ENCODE data around the gene DTYMK.

Gene DTYMK

GRCh38 chr2:241654551-241654950, 32.1 kb downstream of the DTYMK start:
- no peak overlapping the region for H3K4me3 ChIP-seq (ENCODE audit: low read depth, low read length)
- DNase-seq (ENCODE audit: low read depth, low spot score), result no peak
- TF ChIP-seq, protein P1, sequence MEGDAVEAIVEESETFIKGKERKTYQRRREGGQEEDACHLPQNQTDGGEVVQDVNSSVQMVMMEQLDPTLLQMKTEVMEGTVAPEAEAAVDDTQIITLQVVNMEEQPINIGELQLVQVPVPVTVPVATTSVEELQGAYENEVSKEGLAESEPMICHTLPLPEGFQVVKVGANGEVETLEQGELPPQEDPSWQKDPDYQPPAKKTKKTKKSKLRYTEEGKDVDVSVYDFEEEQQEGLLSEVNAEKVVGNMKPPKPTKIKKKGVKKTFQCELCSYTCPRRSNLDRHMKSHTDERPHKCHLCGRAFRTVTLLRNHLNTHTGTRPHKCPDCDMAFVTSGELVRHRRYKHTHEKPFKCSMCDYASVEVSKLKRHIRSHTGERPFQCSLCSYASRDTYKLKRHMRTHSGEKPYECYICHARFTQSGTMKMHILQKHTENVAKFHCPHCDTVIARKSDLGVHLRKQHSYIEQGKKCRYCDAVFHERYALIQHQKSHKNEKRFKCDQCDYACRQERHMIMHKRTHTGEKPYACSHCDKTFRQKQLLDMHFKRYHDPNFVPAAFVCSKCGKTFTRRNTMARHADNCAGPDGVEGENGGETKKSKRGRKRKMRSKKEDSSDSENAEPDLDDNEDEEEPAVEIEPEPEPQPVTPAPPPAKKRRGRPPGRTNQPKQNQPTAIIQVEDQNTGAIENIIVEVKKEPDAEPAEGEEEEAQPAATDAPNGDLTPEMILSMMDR (IDR thresholded peaks at IDR 0.05; ENCODE audit: low read depth, low read length), result no peak
- in situ Hi-C loops (cut with HindIII; ENCODE audit: low sequenced_read_pairs), result no loop called here

- in situ Hi-C loops (cut with HindIII; ENCODE audit: low sequenced_read_pairs), result no loop called here
- TF ChIP-seq, protein P1 (IDR thresholded peaks at IDR 0.05; ENCODE audit: low read depth, low read length), result no peak
- no peak for DNase-seq (ENCODE audit: low read depth, low spot score)
- no peak overlapping the region for H3K4me3 ChIP-seq (ENCODE audit: low read depth, low read length)
Observed at GRCh38 chr2:241653210-241653750, 33.3 kb downstream of the DTYMK start.

DNA sequence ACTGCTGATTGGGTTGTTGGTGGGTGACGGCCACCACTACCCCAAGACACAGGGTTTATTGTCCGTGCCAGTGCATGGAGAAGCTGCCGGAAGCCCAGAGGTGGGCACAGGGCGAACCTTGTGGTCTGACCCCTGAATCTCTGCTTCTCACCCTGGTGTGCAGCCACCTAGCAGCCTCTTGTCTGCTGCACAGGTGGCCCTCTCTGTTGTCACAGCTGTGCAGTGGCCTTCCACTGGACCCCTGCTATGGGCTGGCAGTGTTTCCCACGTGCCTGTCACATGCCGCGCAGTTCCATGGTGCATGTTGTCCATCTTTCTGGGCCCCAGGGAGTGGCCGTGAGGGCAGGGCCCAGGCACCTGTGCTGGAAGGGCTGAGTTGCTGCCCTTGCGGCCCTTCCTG, 33.9 kb downstream of the DTYMK start:
- TF ChIP-seq, protein P1 (IDR thresholded peaks at IDR 0.05; ENCODE audit: low read depth, low read length), result no peak
- in situ Hi-C loops (cut with HindIII; ENCODE audit: low sequenced_read_pairs), result no loop called here
- no peak overlapping the region for H3K4me3 ChIP-seq (ENCODE audit: low read depth, low read length)
- no peak for DNase-seq (ENCODE audit: low read depth, low spot score)

GRCh38 chr2:241652142-241652541, 34.5 kb downstream of the DTYMK start:
- H3K4me3 ChIP-seq (ENCODE audit: low read depth, low read length), result no peak overlapping the region
- TF ChIP-seq, protein P1 (IDR thresholded peaks at IDR 0.05; ENCODE audit: low read depth, low read length), result no peak
- in situ Hi-C loops (cut with HindIII; ENCODE audit: low sequenced_read_pairs), result no loop called here
- no peak for DNase-seq (ENCODE audit: low read depth, low spot score)

- no peak overlapping the region for H3K4me3 ChIP-seq (ENCODE audit: low read depth, low read length)
- no peak for DNase-seq (ENCODE audit: low read depth, low spot score)
- TF ChIP-seq, protein P1 (IDR thresholded peaks at IDR 0.05; ENCODE audit: low read depth, low read length), result no peak
- in situ Hi-C loops (cut with HindIII; ENCODE audit: low sequenced_read_pairs), result no loop called here
Observed at GRCh38 chr2:241649927-241650326, 36.7 kb downstream of the DTYMK start.

- TF ChIP-seq, protein P1 (IDR thresholded peaks at IDR 0.05; ENCODE audit: low read depth, low read length), result no peak
- DNase-seq (ENCODE audit: low read depth, low spot score), result no peak
- in situ Hi-C loops (cut with HindIII; ENCODE audit: low sequenced_read_pairs), result no loop called here
- no peak overlapping the region for H3K4me3 ChIP-seq (ENCODE audit: low read depth, low read length)
Observed at GRCh38 chr2:241649404-241649803, 37.2 kb downstream of the DTYMK start.

DNA sequence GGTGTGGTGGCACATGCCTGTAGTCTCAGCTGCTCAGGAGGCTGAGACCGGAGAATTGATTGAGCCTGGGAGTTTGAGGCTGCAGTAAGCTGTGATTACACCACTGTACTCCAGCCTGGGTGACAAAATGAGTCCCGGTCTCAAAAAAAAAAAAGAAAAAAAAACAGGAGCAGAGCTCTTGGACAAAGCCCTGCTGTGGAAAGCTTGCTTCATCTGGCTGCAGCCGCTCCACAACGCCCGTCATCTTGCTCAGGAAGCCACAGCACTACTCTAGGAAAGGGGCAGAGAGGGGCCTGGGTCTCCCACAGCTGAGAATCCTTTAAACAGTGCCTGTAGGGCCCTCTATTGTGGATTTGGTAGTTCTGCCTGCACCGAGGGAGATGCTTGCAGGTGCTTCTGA, 38.2 kb downstream of the DTYMK start:
- no peak for DNase-seq (ENCODE audit: low read depth, low spot score)
- H3K4me3 ChIP-seq (ENCODE audit: low read depth, low read length), result no peak overlapping the region
- TF ChIP-seq, protein P1 (IDR thresholded peaks at IDR 0.05; ENCODE audit: low read depth, low read length), result no peak
- in situ Hi-C loops (cut with HindIII; ENCODE audit: low sequenced_read_pairs), result no loop called here
